NCI-H146 treated with DMSO at 0.1 percent for 48 hours (cell line): ENCODE data around the gene SORBS2.

Experiments
- DNase-seq: peaks from one replicate; lab custom pipeline; 2025; ENCODE audit not compliant: unreplicated experiment; lab: John Stamatoyannopoulos, UW

The SORBS2 gene

GRCh38 chr4:185774845-185775680, 36.9 kb downstream of the SORBS2 start:
- no peak for DNase-seq

- no peak for DNase-seq
Observed at GRCh38 chr4:185774131-185774653, 37.8 kb downstream of the SORBS2 start.

- DNase-seq = no peak
Observed at GRCh38 chr4:185773419-185773818, 38.6 kb downstream of the SORBS2 start.

- no peak for DNase-seq
Observed at GRCh38 chr4:185772391-185773093, 39.5 kb downstream of the SORBS2 start.

- DNase-seq = no peak
Observed at GRCh38 chr4:185771711-185772390, 40.1 kb downstream of the SORBS2 start.

- DNase-seq = no peak
Observed at GRCh38 chr4:185767528-185767927, 44.5 kb downstream of the SORBS2 start.

GRCh38 chr4:185764876-185765275, 47.1 kb downstream of the SORBS2 start:
- DNase-seq = no peak

GRCh38 chr4:185761352-185762235, 50.4 kb downstream of the SORBS2 start:
- DNase-seq = no peak

GRCh38 chr4:185758807-185759206, 53.2 kb downstream of the SORBS2 start:
- DNase-seq = no peak

GRCh38 chr4:185755451-185755850, 56.5 kb downstream of the SORBS2 start:
- no peak for DNase-seq

- DNase-seq = no peak
Observed at GRCh38 chr4:185754961-185755360, 57.0 kb downstream of the SORBS2 start.

- DNase-seq = no peak
Observed at GRCh38 chr4:185752872-185753271, 59.1 kb downstream of the SORBS2 start.

- DNase-seq = no peak
Observed at GRCh38 chr4:185749858-185750257, 62.1 kb downstream of the SORBS2 start.

GRCh38 chr4:185748901-185749390, 63.0 kb downstream of the SORBS2 start:
- DNase-seq = no peak

- no peak for DNase-seq
Observed at GRCh38 chr4:185745891-185746290, 66.1 kb downstream of the SORBS2 start.

GRCh38 chr4:185744946-185745345, 67.0 kb downstream of the SORBS2 start:
- no peak for DNase-seq

- DNase-seq = no peak
Observed at GRCh38 chr4:185744488-185744862, 67.5 kb downstream of the SORBS2 start.

- DNase-seq = no peak
Observed at GRCh38 chr4:185743722-185744487, 68.1 kb downstream of the SORBS2 start.

- DNase-seq = no peak
Observed at GRCh38 chr4:185742766-185743165, 69.2 kb downstream of the SORBS2 start.

GRCh38 chr4:185741795-185742194, 70.2 kb downstream of the SORBS2 start:
- DNase-seq = no peak
